Chondrocyte (in vitro differentiated cells): ENCODE measurements around the gene CSNK2B. TPM values are rescaled to one million over a fixed set of nuclear protein-coding genes. Genes with fewer than 3 reads are reported as not detected.

Source experiments
- DNase-seq: peaks from one replicate; pipeline ENCODE4 v3.0.0; 2021; ENCODE audit warnings: mixed read lengths, low spot score
- H3K27ac Mint-ChIP-seq: one replicate; pipeline ENCODE4 v1.8.0; 2021; ENCODE audit warnings: mild to moderate bottlenecking, moderate library complexity, mixed read lengths; ENCODE audit not compliant: unreplicated experiment
- H3K27me3 Mint-ChIP-seq: 2 replicates; pipeline ENCODE4 v1.8.0; 2021; ENCODE audit warnings: low read depth, mixed read lengths
- H3K36me3 Mint-ChIP-seq: 2 replicates; pipeline ENCODE4 v1.8.0; 2021; ENCODE audit warnings: low read depth, mixed read lengths
- H3K4me1 Mint-ChIP-seq: 2 replicates; pipeline ENCODE4 v1.8.0; 2021; ENCODE audit warnings: low read depth, mild to moderate bottlenecking, mixed read lengths
- H3K4me3 Mint-ChIP-seq: one replicate; pipeline ENCODE4 v1.8.0; 2021; ENCODE audit warnings: mild to moderate bottlenecking, moderate library complexity, mixed read lengths; ENCODE audit not compliant: unreplicated experiment
- H3K9me3 Mint-ChIP-seq: 2 replicates; pipeline ENCODE4 v1.8.0; 2021; ENCODE audit warnings: low read depth, mixed read lengths
- total RNA-seq: library from RNA; stranded (reverse); gene quantifications from 3 replicates; pipeline ENCODE4 v1.2.1, GENCODE V29; 2021
- TF ChIP-seq, protein P1 (sequence below): fragments of 200-600 bp; sonication (generic); IDR thresholded peaks from 2 replicates; pipeline ENCODE4 v1.5.0; 2021; ENCODE audit warnings: antibody characterized with exemption, mild to moderate bottlenecking, moderate library complexity

The CSNK2B gene
- total RNA-seq, 1 donor from 2014 or later: 116 TPM

DNA sequence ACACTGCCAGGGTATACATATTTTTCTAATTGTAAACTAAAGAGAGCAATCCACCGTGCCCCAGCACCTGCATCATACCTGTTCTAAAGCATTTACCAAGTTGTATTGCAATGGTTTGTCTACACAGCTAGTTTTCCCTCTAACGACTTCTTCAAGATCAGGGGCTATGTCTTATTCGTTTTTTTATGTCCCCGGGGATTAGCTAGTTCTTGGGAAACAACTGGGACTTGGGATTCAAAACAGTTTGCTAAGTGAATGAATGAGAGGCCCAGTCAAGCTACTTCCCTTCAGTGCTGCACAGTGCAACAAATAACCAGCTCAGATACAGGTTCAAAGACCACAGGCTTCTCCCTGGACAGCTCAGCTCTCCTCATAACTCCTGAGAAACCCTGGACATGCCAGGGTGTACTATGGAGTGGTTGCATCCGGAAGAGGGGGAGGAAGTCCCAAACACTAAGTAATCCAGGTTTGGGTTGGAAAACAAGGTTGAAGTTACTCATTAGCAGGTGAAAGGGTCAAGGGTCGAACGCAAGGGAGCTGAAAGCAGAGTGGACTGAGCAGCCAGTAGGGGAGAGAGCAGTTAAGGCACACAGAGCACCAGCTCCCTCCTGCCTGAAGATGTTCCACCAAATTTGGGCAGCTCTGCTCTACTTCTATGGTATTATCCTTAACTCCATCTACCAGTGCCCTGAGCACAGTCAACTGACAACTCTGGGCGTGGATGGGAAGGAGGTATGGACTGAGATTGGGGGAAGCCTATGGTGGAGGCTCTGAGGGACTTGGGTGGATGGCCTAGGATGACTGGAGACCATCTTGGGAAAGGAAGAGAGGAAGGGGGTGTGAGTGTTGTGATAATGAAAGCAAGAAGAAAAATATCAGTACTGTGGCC, 10.3 kb upstream of the CSNK2B start, which contains the start of gene APOM:
APOM (plus strand) TSS at position 546 of the 889 bp plus-strand sequence; CDS start at position 619, 73 bp downstream.
- DNase-seq: no peak
- peaks cover 49% of the 10 kb centered on the region for H3K4me1 Mint-ChIP-seq
- TF ChIP-seq, protein P1, sequence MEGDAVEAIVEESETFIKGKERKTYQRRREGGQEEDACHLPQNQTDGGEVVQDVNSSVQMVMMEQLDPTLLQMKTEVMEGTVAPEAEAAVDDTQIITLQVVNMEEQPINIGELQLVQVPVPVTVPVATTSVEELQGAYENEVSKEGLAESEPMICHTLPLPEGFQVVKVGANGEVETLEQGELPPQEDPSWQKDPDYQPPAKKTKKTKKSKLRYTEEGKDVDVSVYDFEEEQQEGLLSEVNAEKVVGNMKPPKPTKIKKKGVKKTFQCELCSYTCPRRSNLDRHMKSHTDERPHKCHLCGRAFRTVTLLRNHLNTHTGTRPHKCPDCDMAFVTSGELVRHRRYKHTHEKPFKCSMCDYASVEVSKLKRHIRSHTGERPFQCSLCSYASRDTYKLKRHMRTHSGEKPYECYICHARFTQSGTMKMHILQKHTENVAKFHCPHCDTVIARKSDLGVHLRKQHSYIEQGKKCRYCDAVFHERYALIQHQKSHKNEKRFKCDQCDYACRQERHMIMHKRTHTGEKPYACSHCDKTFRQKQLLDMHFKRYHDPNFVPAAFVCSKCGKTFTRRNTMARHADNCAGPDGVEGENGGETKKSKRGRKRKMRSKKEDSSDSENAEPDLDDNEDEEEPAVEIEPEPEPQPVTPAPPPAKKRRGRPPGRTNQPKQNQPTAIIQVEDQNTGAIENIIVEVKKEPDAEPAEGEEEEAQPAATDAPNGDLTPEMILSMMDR: no peak
- peaks cover 4% of the 10 kb centered on the region for H3K36me3 Mint-ChIP-seq
- H3K4me3 Mint-ChIP-seq: no peak within 1 kb of the TSS
- H3K27ac Mint-ChIP-seq: no peak within 1 kb of the TSS
- no peaks in the 10 kb centered on the region for H3K27me3 Mint-ChIP-seq
- H3K9me3 Mint-ChIP-seq: no peaks in the 10 kb centered on the region

DNA sequence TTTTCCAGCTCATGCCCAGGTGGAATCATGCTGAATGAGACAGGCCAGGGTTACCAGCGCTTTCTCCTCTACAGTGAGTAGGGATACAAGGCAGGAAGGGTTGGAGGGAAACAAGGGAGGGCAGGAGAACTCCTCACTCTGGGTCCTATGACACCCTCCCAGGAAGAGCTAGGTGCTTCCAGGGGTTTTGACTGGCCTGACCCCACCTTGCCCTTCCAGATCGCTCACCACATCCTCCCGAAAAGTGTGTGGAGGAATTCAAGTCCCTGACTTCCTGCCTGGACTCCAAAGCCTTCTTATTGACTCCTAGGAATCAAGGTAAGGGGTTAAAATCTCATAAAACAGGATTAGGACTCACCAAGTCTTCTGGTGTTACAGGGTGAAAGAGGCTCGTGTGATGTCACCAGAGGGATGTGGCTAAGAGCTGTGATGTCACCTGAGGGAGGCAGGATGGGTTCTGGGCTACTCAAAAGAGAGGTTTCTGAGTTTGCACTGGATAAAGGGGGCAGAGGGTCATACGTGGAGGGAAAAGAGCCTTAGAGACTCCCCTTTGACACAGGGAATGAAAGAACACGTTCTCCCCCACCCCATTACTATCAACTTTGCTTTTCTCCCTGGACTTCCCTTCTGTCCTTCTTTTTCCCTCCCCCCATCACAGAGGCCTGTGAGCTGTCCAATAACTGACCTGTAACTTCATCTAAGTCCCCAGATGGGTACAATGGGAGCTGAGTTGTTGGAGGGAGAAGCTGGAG, 8.3 kb upstream of the CSNK2B start:
- H3K27me3 Mint-ChIP-seq: no peaks in the 10 kb centered on the region
- H3K4me1 Mint-ChIP-seq: peaks cover 51% of the 10 kb centered on the region
- TF ChIP-seq, protein P1: no peak
- no peak for DNase-seq
- peak overlapping the region; percentile 70 for H3K27ac Mint-ChIP-seq
- peaks cover 2% of the 10 kb centered on the region for H3K36me3 Mint-ChIP-seq
- no peak overlapping the region for H3K4me3 Mint-ChIP-seq
- no peaks in the 10 kb centered on the region for H3K9me3 Mint-ChIP-seq

DNA sequence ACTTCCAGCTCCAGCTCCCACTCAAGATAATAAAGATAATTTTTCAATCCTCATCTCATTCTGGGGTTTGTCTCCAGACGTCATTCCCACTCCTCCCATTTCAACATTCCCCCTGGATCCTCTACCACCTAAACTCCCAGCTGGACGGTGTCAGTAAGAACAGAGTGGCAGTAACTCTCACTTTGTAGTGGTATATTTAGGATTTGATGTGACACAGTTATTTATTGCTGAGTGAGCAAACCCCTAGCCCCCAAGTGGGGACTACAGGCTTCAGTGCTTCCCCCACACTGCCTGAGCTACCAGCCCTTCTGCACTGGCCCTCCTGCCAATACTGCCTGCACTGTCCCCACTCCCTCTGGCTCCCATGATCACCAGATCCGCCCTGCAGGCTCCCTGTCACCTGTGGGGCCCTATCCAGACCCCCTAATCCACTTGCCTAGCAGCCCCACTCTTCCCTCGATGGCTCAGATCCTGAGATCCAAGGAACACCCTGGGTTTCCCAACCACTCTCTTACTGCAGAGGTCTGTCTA, 7.7 kb upstream of the CSNK2B start:
- no peaks in the 10 kb centered on the region for H3K9me3 Mint-ChIP-seq
- peaks cover 2% of the 10 kb centered on the region for H3K36me3 Mint-ChIP-seq
- peaks cover 50% of the 10 kb centered on the region for H3K4me1 Mint-ChIP-seq
- TF ChIP-seq, protein P1: no peak
- H3K4me3 Mint-ChIP-seq: peak overlapping the region; percentile 15
- peak overlapping the region; percentile 70 for H3K27ac Mint-ChIP-seq
- no peaks in the 10 kb centered on the region for H3K27me3 Mint-ChIP-seq
- DNase-seq: no peak

DNA sequence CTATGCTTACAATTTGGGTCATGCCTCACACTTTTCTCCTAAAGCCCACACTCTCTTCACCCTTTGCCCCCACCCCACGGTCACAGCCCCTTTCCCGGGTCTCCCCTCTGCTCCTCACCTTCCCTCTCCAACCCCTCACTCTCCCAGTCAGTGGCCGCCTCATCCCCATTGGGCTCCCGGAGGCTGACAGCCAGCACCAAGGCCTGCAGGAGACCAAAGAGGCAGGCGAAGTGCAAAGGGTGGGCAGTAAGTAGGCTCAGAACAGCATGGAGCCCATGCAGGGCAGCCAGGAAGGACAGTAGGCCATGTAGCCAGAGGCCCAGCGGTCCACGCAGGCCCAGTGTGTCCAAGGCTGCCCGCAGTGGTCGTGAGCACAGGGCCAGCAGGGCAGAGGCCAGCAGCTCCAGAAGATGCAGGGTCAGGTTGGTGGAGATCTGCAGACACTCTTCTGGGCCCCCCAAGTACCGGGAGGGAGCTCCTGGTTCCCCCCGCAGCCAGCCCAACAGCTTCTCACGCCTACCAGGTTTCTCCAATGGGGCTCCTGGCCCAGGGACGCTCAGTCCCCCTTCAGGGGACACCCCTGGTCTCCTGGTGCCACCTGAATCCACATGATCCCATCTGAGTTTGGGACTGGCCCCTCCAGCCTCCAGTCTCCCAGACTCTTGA, 6.8 kb upstream of the CSNK2B start:
- DNase-seq: no peak
- H3K27me3 Mint-ChIP-seq: no peaks in the 10 kb centered on the region
- peaks cover 2% of the 10 kb centered on the region for H3K36me3 Mint-ChIP-seq
- H3K9me3 Mint-ChIP-seq: no peaks in the 10 kb centered on the region
- H3K27ac Mint-ChIP-seq: peak overlapping the region; percentile 79
- peaks cover 55% of the 10 kb centered on the region for H3K4me1 Mint-ChIP-seq
- TF ChIP-seq, protein P1: no peak
- peak overlapping the region; percentile 83 for H3K4me3 Mint-ChIP-seq
